GM12892 (cell line): ENCODE results near the gene FAM135A.

Source experiments
- POLR2A ChIP-seq: IDR thresholded peaks from 2 replicates; pipeline ENCODE4 v1.6.1; 2011; ENCODE audit warnings: low read depth, low read length, control low read depth
- POLR2AphosphoS5 ChIP-seq: IDR thresholded peaks from 2 replicates; pipeline ENCODE4 v1.6.1; 2011; ENCODE audit warnings: low read depth, low read length, control low read depth
- TAF1 ChIP-seq: IDR thresholded peaks from 2 replicates; pipeline ENCODE4 v1.6.1; 2011; ENCODE audit warnings: low read depth, mild to moderate bottlenecking, control low read depth, low read length, borderline replicate concordance

DNA sequence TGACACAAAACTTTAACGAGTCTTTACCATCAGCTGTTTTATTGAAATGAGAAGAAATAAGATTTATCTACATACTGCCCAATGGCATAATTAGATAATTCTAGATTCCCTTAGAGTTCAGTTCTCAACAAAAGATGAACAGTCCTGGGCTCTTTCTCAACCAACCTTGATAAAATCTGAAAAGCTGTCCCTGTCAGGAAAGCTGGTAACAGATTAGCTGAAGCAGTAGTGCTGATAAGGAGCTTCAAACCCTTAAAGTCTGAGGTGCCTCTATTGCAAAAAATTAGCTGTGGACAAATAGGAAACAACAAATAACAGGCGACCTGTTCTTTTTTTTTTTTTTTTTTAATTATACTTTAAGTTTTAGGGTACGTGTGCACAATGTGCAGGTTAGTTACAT is 35.9 kb upstream of the FAM135A start:
- TF ChIP-seq POLR2AphosphoS5, result no peak
- no peak for TF ChIP-seq POLR2A
- no peak for TF ChIP-seq TAF1
